ENCODE data around the gene SERPINA3. TPM values are rescaled to one million over a fixed set of nuclear protein-coding genes. Genes with fewer than 3 reads are reported as not detected.

Gene SERPINA3
- total and polyA plus RNA-seq, 8 donors = 15.1 to 1,820 (median 99.6) TPM

DNA sequence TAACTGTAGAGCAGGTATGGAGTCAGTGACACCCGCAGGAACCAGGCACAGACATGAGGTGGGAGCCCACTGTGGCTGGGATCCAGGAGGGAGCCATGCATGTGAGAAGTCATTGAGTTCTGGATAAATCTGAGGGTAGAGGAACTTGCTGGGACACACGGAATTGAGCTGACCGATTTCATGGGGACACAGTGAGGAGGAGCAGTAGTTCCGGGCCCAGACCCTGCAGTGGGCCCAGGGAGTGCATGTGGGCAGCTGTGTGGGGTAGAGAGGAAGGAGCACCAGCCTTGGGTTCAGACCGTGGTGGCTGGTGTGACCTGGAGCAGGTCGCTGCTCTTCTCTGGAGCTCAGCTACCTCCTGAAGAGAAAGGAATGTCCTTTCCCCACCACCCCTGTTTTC lies 8.4 kb downstream of the SERPINA3 start:
- Histone ChIP-seq H3K36me3 (peaks cover 0 to 78% (median 44%) of the 10 kb centered on the region in 4 donors), H3K9me3 (peaks cover 15 to 34% (median 26%) of the 10 kb centered on the region in 4 donors), H3K27ac (no peak overlapping the region), H3K27me3 (peaks cover 0 to 23% (median 0%) of the 10 kb centered on the region in 3 donors), H3K4me3 (no peak overlapping the region), H3K4me1 (peaks cover 0 to 5% (median 0%) of the 10 kb centered on the region in 4 donors)
- 79 to 87% (median 84%) methylated on average over 5 to 6 of the region's 6 CpGs for WGBS, 5 donors
- intact Hi-C loops (cut with DNase I; ENCODE audit: low total_unique reads) = no loop called here
- DNase-seq = no peak
- no peak for TF ChIP-seq POLR2AphosphoS5 (IDR thresholded peaks at IDR 0.05)
- no peak for TF ChIP-seq POLR2A (IDR thresholded peaks at IDR 0.05)
- TF ChIP-seq, protein P1, sequence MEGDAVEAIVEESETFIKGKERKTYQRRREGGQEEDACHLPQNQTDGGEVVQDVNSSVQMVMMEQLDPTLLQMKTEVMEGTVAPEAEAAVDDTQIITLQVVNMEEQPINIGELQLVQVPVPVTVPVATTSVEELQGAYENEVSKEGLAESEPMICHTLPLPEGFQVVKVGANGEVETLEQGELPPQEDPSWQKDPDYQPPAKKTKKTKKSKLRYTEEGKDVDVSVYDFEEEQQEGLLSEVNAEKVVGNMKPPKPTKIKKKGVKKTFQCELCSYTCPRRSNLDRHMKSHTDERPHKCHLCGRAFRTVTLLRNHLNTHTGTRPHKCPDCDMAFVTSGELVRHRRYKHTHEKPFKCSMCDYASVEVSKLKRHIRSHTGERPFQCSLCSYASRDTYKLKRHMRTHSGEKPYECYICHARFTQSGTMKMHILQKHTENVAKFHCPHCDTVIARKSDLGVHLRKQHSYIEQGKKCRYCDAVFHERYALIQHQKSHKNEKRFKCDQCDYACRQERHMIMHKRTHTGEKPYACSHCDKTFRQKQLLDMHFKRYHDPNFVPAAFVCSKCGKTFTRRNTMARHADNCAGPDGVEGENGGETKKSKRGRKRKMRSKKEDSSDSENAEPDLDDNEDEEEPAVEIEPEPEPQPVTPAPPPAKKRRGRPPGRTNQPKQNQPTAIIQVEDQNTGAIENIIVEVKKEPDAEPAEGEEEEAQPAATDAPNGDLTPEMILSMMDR (IDR thresholded peaks at IDR 0.05) = no peak
- no peak for TF ChIP-seq EP300 (IDR thresholded peaks at IDR 0.05)

DNA sequence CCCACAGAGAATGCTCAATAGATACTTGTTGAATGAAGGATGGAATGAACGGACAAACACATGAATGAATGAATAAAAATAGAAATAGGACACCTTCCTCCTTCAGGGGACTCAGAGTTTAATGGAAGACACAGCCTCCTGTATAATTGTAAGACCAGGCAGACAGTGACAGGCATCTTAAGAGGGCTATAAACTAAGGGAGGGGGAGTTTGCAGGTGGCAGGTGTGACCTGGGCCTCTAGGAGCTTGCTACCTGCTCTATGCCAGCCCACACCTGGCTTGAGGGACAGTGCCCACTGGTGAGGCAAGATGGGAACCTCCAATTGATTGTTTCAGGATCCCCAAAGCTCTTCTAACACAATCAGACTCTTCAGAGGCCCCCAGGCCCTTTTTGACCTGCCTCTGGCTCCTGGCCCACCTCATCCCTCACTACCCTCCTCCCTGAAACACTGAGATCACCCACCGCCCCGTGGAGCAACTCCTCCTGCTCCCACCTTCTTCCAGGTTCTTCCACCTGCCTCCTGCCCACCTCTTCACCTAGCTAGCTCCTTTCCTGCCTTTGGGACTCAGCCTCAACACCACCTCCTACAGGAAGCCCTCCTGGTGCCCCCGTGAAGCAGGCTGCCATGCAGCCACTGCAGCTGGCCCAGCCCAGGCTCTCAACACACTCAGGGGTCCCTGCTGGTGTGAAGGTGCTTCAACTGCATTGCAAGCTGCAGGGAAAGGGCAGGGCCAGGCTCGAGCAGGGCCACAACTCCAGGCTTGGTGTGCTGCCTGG lies 9.4 kb downstream of the SERPINA3 start:
- H3K4me3 ChIP-seq = no peak overlapping the region
- TF ChIP-seq EP300 (IDR thresholded peaks at IDR 0.05) = no peak
- TF ChIP-seq, protein P1 (IDR thresholded peaks at IDR 0.05) = no peak
- no peak for TF ChIP-seq POLR2A (IDR thresholded peaks at IDR 0.05)
- TF ChIP-seq POLR2AphosphoS5 (IDR thresholded peaks at IDR 0.05) = no peak
- H3K27me3 ChIP-seq = peaks cover 0 to 23% (median 0%) of the 10 kb centered on the region in 3 donors
- no peak overlapping the region for H3K27ac ChIP-seq
- no peak for DNase-seq
- intact Hi-C loops (cut with DNase I; ENCODE audit: low total_unique reads) = no loop called here
- H3K4me1 ChIP-seq = no peaks in the 10 kb centered on the region
- 70 to 84% (median 82%) methylated on average over 5 of the region's 5 CpGs for WGBS, 5 donors
- peaks cover 15 to 32% (median 26%) of the 10 kb centered on the region in 4 donors for H3K9me3 ChIP-seq
- peaks cover 0 to 74% (median 42%) of the 10 kb centered on the region in 4 donors for H3K36me3 ChIP-seq

DNA sequence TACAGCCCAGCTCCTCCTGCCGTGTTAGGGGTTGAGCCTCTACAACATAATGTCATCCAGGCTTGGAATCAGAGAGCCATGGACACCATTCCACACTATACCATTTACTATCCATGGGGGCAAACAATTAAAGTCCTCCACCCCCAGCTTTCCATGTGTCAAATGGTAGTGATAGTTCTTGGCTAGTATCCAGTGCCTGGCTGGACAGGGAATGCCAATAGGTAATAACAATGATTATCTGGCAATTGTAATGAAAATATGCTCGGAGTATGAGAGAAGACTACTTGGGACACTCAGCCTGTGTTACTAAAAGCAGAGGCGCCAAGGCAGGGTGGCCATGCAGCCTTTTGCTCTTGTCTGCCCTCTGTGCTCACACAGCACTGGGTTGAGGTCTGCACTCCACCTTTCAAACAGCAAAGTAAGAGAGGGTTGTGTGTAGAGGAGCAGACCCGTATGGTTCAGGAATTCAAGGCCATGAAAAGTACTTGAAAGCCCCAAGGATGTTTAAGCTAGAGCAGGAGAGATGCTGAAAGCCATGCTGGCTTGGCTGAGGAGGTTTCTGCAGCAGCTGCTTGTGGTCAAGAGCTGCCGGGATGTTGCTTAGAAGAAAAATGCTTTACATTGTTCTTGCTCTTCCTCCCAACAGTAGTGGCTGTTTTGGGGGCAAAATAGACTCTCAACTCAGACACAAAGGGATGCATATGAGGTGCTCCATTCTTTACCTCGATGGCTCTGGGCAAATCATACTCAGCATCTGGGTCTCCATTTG lies 10.6 kb downstream of the SERPINA3 start:
- 66 to 82% (median 76%) methylated on average over 6 of the region's 6 CpGs for WGBS, 5 donors
- Histone ChIP-seq H3K27me3 (peaks cover 0 to 23% (median 0%) of the 10 kb centered on the region in 3 donors), H3K36me3 (peaks cover 0 to 61% (median 36%) of the 10 kb centered on the region in 4 donors), H3K27ac (no peak overlapping the region), H3K9me3 (peaks cover 7 to 19% (median 17%) of the 10 kb centered on the region in 4 donors), H3K4me3 (no peak overlapping the region), H3K4me1 (no peaks in the 10 kb centered on the region)
- intact Hi-C loops (cut with DNase I; ENCODE audit: low total_unique reads) = no loop called here
- TF ChIP-seq, protein P1 (IDR thresholded peaks at IDR 0.05) = no peak
- TF ChIP-seq POLR2AphosphoS5 (IDR thresholded peaks at IDR 0.05) (no peak), POLR2A (IDR thresholded peaks at IDR 0.05) (no peak), EP300 (IDR thresholded peaks at IDR 0.05) (no peak)
- no peak for DNase-seq

DNA sequence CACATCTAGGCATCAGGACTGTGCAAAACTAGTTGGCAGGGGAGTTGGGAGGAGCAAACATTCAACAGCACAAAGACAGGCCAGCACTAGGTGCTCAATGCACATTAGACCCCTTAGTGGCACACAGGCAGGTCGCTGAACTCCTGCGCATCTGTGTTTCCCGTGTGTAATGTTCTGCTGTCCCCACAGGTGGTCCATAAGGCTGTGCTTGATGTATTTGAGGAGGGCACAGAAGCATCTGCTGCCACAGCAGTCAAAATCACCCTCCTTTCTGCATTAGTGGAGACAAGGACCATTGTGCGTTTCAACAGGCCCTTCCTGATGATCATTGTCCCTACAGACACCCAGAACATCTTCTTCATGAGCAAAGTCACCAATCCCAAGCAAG lies 11.2 kb downstream of the SERPINA3 start:
- Histone ChIP-seq H3K4me3 (no peak overlapping the region), H3K27me3 (peaks cover 0 to 23% (median 0%) of the 10 kb centered on the region in 3 donors), H3K27ac (no peak overlapping the region), H3K4me1 (no peaks in the 10 kb centered on the region), H3K36me3 (peaks cover 0 to 55% (median 32%) of the 10 kb centered on the region in 4 donors), H3K9me3 (peaks cover 3 to 14% (median 11%) of the 10 kb centered on the region in 4 donors)
- WGBS, 5 donors = 85 to 96% (median 88%) methylated on average over 4 of the region's 4 CpGs
- TF ChIP-seq POLR2AphosphoS5 (IDR thresholded peaks at IDR 0.05) = no peak
- TF ChIP-seq, protein P1 (IDR thresholded peaks at IDR 0.05) = no peak
- no peak for TF ChIP-seq POLR2A (IDR thresholded peaks at IDR 0.05)
- TF ChIP-seq EP300 (IDR thresholded peaks at IDR 0.05) = no peak
- intact Hi-C loops (cut with DNase I; ENCODE audit: low total_unique reads) = no loop called here
- no peak for DNase-seq
